ENCODE measurements around the gene TFG.
"Not testable (repeated sequence)": the region's sequence is repeated elsewhere in the genome, so short reads cannot be mapped to it uniquely, and the experiment has no call there.

TFG gene

GRCh38 chr3:100708989-100709841 lies at the start of gene TFG:
TSS of gene TFG (plus strand) at chr3:100709494. CDS start at chr3:100713686, 4,192 bp downstream.
- peak; percentile 99 for FAIRE-seq

- not testable (repeated sequence) for FAIRE-seq
Measured at GRCh38 chr3:100661294-100661693, 48.0 kb upstream of the TFG start.

GRCh38 chr3:100662113-100662823 lies 47.0 kb upstream of the TFG start:
- no peak for FAIRE-seq

GRCh38 chr3:100665230-100665629 lies 44.1 kb upstream of the TFG start:
- no peak for FAIRE-seq

- not testable (repeated sequence) for FAIRE-seq
Measured at GRCh38 chr3:100666699-100667098, 42.6 kb upstream of the TFG start.

GRCh38 chr3:100667316-100667715 lies 42.0 kb upstream of the TFG start:
- FAIRE-seq = not testable (repeated sequence)

- FAIRE-seq = not testable (repeated sequence)
Measured at GRCh38 chr3:100670995-100671394, 38.3 kb upstream of the TFG start.

GRCh38 chr3:100681496-100681895 lies 27.8 kb upstream of the TFG start:
- FAIRE-seq = no peak

- FAIRE-seq = no peak
Measured at GRCh38 chr3:100682056-100682853, 27.0 kb upstream of the TFG start.

GRCh38 chr3:100682854-100683760 lies 26.2 kb upstream of the TFG start:
- no peak for FAIRE-seq

- FAIRE-seq = no peak
Measured at GRCh38 chr3:100693225-100693624, 16.1 kb upstream of the TFG start.

- FAIRE-seq = no peak
Measured at GRCh38 chr3:100695696-100696095, 13.6 kb upstream of the TFG start.

- FAIRE-seq = no peak
Measured at GRCh38 chr3:100696161-100696560, 13.1 kb upstream of the TFG start.

- FAIRE-seq = no peak
Measured at GRCh38 chr3:100697172-100697571, 12.1 kb upstream of the TFG start.

- no peak for FAIRE-seq
Measured at GRCh38 chr3:100697723-100698285, 11.5 kb upstream of the TFG start.

GRCh38 chr3:100698736-100699135 lies 10.6 kb upstream of the TFG start:
- FAIRE-seq = no peak

- FAIRE-seq = no peak
Measured at GRCh38 chr3:100700708-100701107, 8.6 kb upstream of the TFG start.

- FAIRE-seq = no peak
Measured at GRCh38 chr3:100702082-100702979, 7.0 kb upstream of the TFG start.

- FAIRE-seq = no peak
Measured at GRCh38 chr3:100702980-100703345, 6.3 kb upstream of the TFG start.

GRCh38 chr3:100703865-100704264 lies 5.4 kb upstream of the TFG start:
- no peak for FAIRE-seq

GRCh38 chr3:100706365-100706764 lies 2.9 kb upstream of the TFG start:
- FAIRE-seq = no peak
